PFSK-1 (cell line): ENCODE data around the gene CDCA3.

Experiments
- POLR2AphosphoS5 ChIP-seq: IDR thresholded peaks from 2 replicates; pipeline ENCODE4 v1.6.1; 2012; ENCODE audit warnings: low read depth, mild to moderate bottlenecking, control low read depth, low read length, moderate library complexity
- REST ChIP-seq, 2 experiments: IDR thresholded peaks; 2 replicates each; pipeline versions ENCODE4 v1.6.1 to v1.8.0; 2011 to 2012; ENCODE audit warnings: low read depth in 2 of 2, low read length in 2 of 2, control low read depth in 1 of 2, inconsistent platforms in 1 of 2, mild to moderate bottlenecking in 1 of 2, moderate library complexity in 1 of 2; ENCODE audit not compliant: insufficient read depth in 1 of 2

- TF ChIP-seq REST (IDR thresholded peaks at IDR 0.05; ENCODE audit: insufficient read depth in 1 of 2, low read depth in 2 of 2, low read length in 2 of 2): no peak
- TF ChIP-seq POLR2AphosphoS5: no peak
These were observed 40.3 kb downstream of the CDCA3 start for GRCh38 chr12:6810758-6811157.
